GM12878 (cell line): ENCODE measurements around the gene HEXIM1. TPM values are rescaled to one million over a fixed set of nuclear protein-coding genes. Genes with fewer than 3 reads are reported as not detected.

Source experiments
- EED ChIP-seq: sonication (generic); IDR thresholded peaks from 2 replicates; pipeline ENCODE4 v1.6.1; 2016; ENCODE audit warnings: antibody characterized with exemption, low read depth
- NRF1 ChIP-seq: conservative IDR thresholded peaks from 2 replicates; pipeline ENCODE4 v1.6.1; 2011; ENCODE audit warnings: mild to moderate bottlenecking, low read depth, low read length, improper control_type of control experiment
- PAX5 ChIP-seq: IDR thresholded peaks from 2 replicates; pipeline ENCODE4 v1.6.1; 2011; ENCODE audit warnings: low read depth, low read length, borderline replicate concordance
- PKNOX1 ChIP-seq: fragments of 450-650 bp; IDR thresholded peaks from 2 replicates; pipeline ENCODE4 v1.6.1; 2016; ENCODE audit warnings: mild to moderate bottlenecking
- STAT1 ChIP-seq: fragments of 450-650 bp; conservative IDR thresholded peaks from 2 replicates; pipeline ENCODE4 v1.6.1; 2014; ENCODE audit warnings: antibody characterized with exemption, mild to moderate bottlenecking
- polyA plus RNA-seq, 11 experiments: library from polyadenylated mRNA; depleted of rRNA in 4 of 11; unstranded in 6 of 11; stranded (reverse) in 5 of 11; fragments of >200 nt; fragmentation: Nextera tagmentation in 4 of 11; fragmentation: Illumina TruSeq in 1 of 11; extraction: Ambion mirVana in 4 of 11; extraction: Trizol in 1 of 11; gene quantifications; 1 replicate in 1 of 11; 2 replicates in 10 of 11; pipeline versions ENCODE4 v1.2.1 to v1.2.3, GENCODE V29; 2011 to 2016; ENCODE audit warnings: inconsistent platforms in 2 of 11, missing spikeins in 2 of 11, low read depth in 1 of 11
- total RNA-seq, 4 experiments: library from RNA; depleted of rRNA in 3 of 4; stranded (reverse); fragments of >200 nt in 3 of 4; fragmentation: Illumina TruSeq in 1 of 4; extraction: Trizol in 1 of 4; gene quantifications; 2 replicates each; pipeline versions ENCODE4 v1.2.1 to v1.2.3, GENCODE V29; 2013 to 2021
- TF ChIP-seq, protein P1 (sequence below): fragments of 450-650 bp; IDR thresholded peaks from 2 replicates; pipeline ENCODE4 v1.6.1; 2017; ENCODE audit warnings: mild to moderate bottlenecking, moderate library complexity

HEXIM1 gene
- total and polyA plus RNA-seq, 10 of the 15 experiments (the other 5 are each of a cell fraction or from before 2014, with no cell fraction given) = 1.9 to 24.1 (median 9.0) TPM

DNA sequence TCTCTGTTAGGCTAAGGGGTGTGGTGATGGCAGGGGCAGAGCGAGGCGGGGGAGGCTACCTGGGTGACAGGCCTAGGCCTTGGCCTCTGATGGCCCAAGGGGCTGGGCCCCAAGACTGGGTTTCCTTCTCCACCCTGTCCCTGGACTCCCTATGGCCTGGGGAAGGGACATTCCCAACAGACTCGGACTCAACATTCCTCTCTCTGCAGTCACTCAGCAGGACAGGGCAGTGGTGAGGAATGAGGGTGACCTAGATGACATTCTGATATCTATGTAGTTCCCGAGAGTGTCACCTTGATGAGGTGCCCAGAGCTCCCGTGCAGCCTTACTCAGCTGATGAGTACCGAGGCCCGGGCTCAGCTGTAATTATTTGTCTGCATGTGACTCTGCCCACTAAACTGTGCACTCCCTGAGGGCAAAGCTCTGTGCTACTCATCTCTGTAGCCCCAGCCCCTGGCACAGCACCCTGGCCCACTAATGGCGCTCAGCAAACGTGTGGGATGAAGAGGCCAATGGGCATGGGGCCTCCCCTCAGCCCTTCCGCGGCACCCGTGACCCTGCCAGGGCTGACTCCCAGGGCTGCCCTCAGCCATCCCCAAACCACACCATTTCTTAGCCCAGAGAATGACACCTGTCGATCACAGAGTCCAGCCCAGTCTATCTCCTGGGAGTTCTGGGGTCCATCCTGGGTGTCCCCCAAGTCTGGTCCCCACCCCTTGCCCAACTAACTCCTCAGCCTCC, 18.2 kb upstream of the HEXIM1 start (continued):
- TF ChIP-seq, protein P1, sequence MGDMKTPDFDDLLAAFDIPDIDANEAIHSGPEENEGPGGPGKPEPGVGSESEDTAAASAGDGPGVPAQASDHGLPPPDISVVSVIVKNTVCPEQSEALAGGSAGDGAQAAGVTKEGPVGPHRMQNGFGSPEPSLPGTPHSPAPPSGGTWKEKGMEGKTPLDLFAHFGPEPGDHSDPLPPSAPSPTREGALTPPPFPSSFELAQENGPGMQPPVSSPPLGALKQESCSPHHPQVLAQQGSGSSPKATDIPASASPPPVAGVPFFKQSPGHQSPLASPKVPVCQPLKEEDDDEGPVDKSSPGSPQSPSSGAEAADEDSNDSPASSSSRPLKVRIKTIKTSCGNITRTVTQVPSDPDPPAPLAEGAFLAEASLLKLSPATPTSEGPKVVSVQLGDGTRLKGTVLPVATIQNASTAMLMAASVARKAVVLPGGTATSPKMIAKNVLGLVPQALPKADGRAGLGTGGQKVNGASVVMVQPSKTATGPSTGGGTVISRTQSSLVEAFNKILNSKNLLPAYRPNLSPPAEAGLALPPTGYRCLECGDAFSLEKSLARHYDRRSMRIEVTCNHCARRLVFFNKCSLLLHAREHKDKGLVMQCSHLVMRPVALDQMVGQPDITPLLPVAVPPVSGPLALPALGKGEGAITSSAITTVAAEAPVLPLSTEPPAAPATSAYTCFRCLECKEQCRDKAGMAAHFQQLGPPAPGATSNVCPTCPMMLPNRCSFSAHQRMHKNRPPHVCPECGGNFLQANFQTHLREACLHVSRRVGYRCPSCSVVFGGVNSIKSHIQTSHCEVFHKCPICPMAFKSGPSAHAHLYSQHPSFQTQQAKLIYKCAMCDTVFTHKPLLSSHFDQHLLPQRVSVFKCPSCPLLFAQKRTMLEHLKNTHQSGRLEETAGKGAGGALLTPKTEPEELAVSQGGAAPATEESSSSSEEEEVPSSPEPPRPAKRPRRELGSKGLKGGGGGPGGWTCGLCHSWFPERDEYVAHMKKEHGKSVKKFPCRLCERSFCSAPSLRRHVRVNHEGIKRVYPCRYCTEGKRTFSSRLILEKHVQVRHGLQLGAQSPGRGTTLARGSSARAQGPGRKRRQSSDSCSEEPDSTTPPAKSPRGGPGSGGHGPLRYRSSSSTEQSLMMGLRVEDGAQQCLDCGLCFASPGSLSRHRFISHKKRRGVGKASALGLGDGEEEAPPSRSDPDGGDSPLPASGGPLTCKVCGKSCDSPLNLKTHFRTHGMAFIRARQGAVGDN = no peak
- no peak for TF ChIP-seq NRF1
- TF ChIP-seq PKNOX1 = no peak
- no peak for TF ChIP-seq EED
- no peak for TF ChIP-seq STAT1
- TF ChIP-seq PAX5 = no peak
- TF ChIP-seq, all 136 proteins: peak for 0
